HUES64 (cell line): ENCODE measurements around the gene CIAO3.

Experiments
- H3K27ac ChIP-seq: 2 replicates; pipeline ENCODE4 v1.7.0; 2013; ENCODE audit warnings: low read depth, low read length, inconsistent platforms
- H3K27me3 ChIP-seq: 2 replicates; pipeline ENCODE4 v1.6.1; 2013; ENCODE audit warnings: mild to moderate bottlenecking, low read length; ENCODE audit not compliant: insufficient read depth
- H3K36me3 ChIP-seq: 2 replicates; pipeline ENCODE4 v1.6.1; 2013; ENCODE audit warnings: mild to moderate bottlenecking, low read length; ENCODE audit not compliant: insufficient read depth
- H3K4me1 ChIP-seq: 2 replicates; pipeline ENCODE4 v1.6.1; 2013; ENCODE audit warnings: mild to moderate bottlenecking, low read length, moderate library complexity; ENCODE audit not compliant: insufficient read depth
- H3K4me3 ChIP-seq: 2 replicates; pipeline ENCODE4 v1.5.1; 2013; ENCODE audit warnings: mild to moderate bottlenecking, low read length, moderate library complexity
- H3K9ac ChIP-seq: 2 replicates; pipeline ENCODE4 v1.6.1; 2013; ENCODE audit warnings: mild to moderate bottlenecking, low read depth, low read length
- H3K9me3 ChIP-seq: 2 replicates; pipeline ENCODE4 v1.6.1; 2013; ENCODE audit warnings: low read depth, low read length; ENCODE audit not compliant: insufficient read depth
- WGBS: fragments of 150-250, 120-280 bp; methylation state at CpG from one replicate; pipeline ENCODE4 v1.1.7; 2013; ENCODE audit warnings: missing lambda C conversion rate; 5-methylcytosine and 5-hydroxymethylcytosine counted together

CIAO3 gene

GRCh38 chr16:774086-775001 is 33.5 kb upstream of the CIAO3 start:
- no peaks in the 10 kb centered on the region for H3K4me1 ChIP-seq
- H3K27me3 ChIP-seq: peaks cover 4% of the 10 kb centered on the region
- H3K9me3 ChIP-seq: no peaks in the 10 kb centered on the region
- no peak overlapping the region for H3K4me3 ChIP-seq
- H3K27ac ChIP-seq: no peak overlapping the region
- WGBS: 93% methylated on average over 46 of the region's 46 CpGs
- H3K9ac ChIP-seq: no peak overlapping the region
- H3K36me3 ChIP-seq: no peaks in the 10 kb centered on the region

GRCh38 chr16:772959-773358 is 32.2 kb upstream of the CIAO3 start:
- H3K9ac ChIP-seq: no peak overlapping the region
- H3K27ac ChIP-seq: no peak overlapping the region
- no peaks in the 10 kb centered on the region for H3K9me3 ChIP-seq
- no peak overlapping the region for H3K4me3 ChIP-seq
- no peaks in the 10 kb centered on the region for H3K4me1 ChIP-seq
- H3K27me3 ChIP-seq: peaks cover 3% of the 10 kb centered on the region
- 94% methylated on average over 18 of the region's 18 CpGs for WGBS
- no peaks in the 10 kb centered on the region for H3K36me3 ChIP-seq

- no peaks in the 10 kb centered on the region for H3K4me1 ChIP-seq
- H3K27me3 ChIP-seq: no peaks in the 10 kb centered on the region
- WGBS: 83% methylated on average over 7 of the region's 13 CpGs
- H3K36me3 ChIP-seq: no peaks in the 10 kb centered on the region
- no peak overlapping the region for H3K27ac ChIP-seq
- no peak overlapping the region for H3K4me3 ChIP-seq
- no peaks in the 10 kb centered on the region for H3K9me3 ChIP-seq
- H3K9ac ChIP-seq: no peak overlapping the region
Measured at GRCh38 chr16:770411-770810, 29.6 kb upstream of the CIAO3 start.

- Histone ChIP-seq H3K27me3 (no peaks in the 10 kb centered on the region), H3K4me3 (no peak overlapping the region)
- WGBS: 92% methylated on average over 19 of the region's 19 CpGs
Measured at GRCh38 chr16:769934-770333, 29.1 kb upstream of the CIAO3 start.

GRCh38 chr16:769184-769784 is 28.5 kb upstream of the CIAO3 start:
- Histone ChIP-seq H3K27me3 (no peaks in the 10 kb centered on the region), H3K9me3 (no peaks in the 10 kb centered on the region), H3K36me3 (no peaks in the 10 kb centered on the region), H3K9ac (no peak overlapping the region), H3K27ac (no peak overlapping the region), H3K4me1 (no peaks in the 10 kb centered on the region), H3K4me3 (no peak overlapping the region)
- 93% methylated on average over 15 of the region's 20 CpGs for WGBS

More at GRCh38 chr16:769934-770333, 29.1 kb upstream of the CIAO3 start:
- Histone ChIP-seq H3K4me1 (no peaks in the 10 kb centered on the region), H3K27ac (no peak overlapping the region), H3K9me3 (no peaks in the 10 kb centered on the region), H3K9ac (no peak overlapping the region), H3K36me3 (no peaks in the 10 kb centered on the region)

- WGBS: 91% methylated on average over 21 of the region's 21 CpGs
- no peaks in the 10 kb centered on the region for H3K36me3 ChIP-seq
- no peaks in the 10 kb centered on the region for H3K4me1 ChIP-seq
- H3K9ac ChIP-seq: no peak overlapping the region
- H3K27ac ChIP-seq: no peak overlapping the region
- H3K9me3 ChIP-seq: no peaks in the 10 kb centered on the region
- no peaks in the 10 kb centered on the region for H3K27me3 ChIP-seq
- H3K4me3 ChIP-seq: no peak overlapping the region
Measured at GRCh38 chr16:768428-768827, 27.6 kb upstream of the CIAO3 start.

GRCh38 chr16:767743-768235 is 27.0 kb upstream of the CIAO3 start:
- Histone ChIP-seq H3K36me3 (no peaks in the 10 kb centered on the region), H3K4me3 (no peak overlapping the region), H3K9ac (no peak overlapping the region), H3K9me3 (no peaks in the 10 kb centered on the region), H3K4me1 (no peaks in the 10 kb centered on the region), H3K27ac (no peak overlapping the region), H3K27me3 (no peaks in the 10 kb centered on the region)
- WGBS: 76% methylated on average over 6 of the region's 38 CpGs

GRCh38 chr16:766820-767640 is 26.2 kb upstream of the CIAO3 start:
- Histone ChIP-seq H3K9me3 (no peaks in the 10 kb centered on the region), H3K27me3 (no peaks in the 10 kb centered on the region), H3K9ac (no peak overlapping the region), H3K4me3 (no peak overlapping the region), H3K36me3 (no peaks in the 10 kb centered on the region), H3K27ac (no peak overlapping the region), H3K4me1 (no peaks in the 10 kb centered on the region)
- 88% methylated on average over 34 of the region's 48 CpGs for WGBS

GRCh38 chr16:766008-766819 is 25.4 kb upstream of the CIAO3 start:
- Histone ChIP-seq H3K9me3 (no peaks in the 10 kb centered on the region), H3K36me3 (no peaks in the 10 kb centered on the region), H3K27me3 (no peaks in the 10 kb centered on the region), H3K9ac (no peak overlapping the region), H3K4me1 (no peaks in the 10 kb centered on the region), H3K4me3 (no peak overlapping the region), H3K27ac (no peak overlapping the region)
- WGBS: 94% methylated on average over 28 of the region's 29 CpGs

GRCh38 chr16:765488-765865 is 24.7 kb upstream of the CIAO3 start:
- no peak overlapping the region for H3K27ac ChIP-seq
- 95% methylated on average over 29 of the region's 29 CpGs for WGBS
- no peaks in the 10 kb centered on the region for H3K27me3 ChIP-seq

More at GRCh38 chr16:765488-765865, 24.7 kb upstream of the CIAO3 start:
- Histone ChIP-seq H3K36me3 (no peaks in the 10 kb centered on the region), H3K9me3 (no peaks in the 10 kb centered on the region), H3K4me3 (no peak overlapping the region), H3K4me1 (no peaks in the 10 kb centered on the region), H3K9ac (no peak overlapping the region)
